WTC11 (cell line): ENCODE measurements around the gene GRK3. TPM values are rescaled to one million over a fixed set of nuclear protein-coding genes. Genes with fewer than 3 reads are reported as not detected.

Experiments
- ATAC-seq: fragments of 200-7000 bp; cut with Tn5 transposase; 2 replicates; pipeline ENCODE4 v1.10.0; 2021; ENCODE audit warnings: mild to moderate bottlenecking, moderate library complexity
- CTCF ChIA-PET: fragments of 300-600 bp; sonication (Branson Sonifier 250); formaldehyde crosslinking; loops from one replicate; lab custom pipeline; 2021; ENCODE audit warnings: antibody characterized with exemption; lab: Charles Lee
- POLR2A ChIA-PET: fragments of 350-600 bp; sonication (Branson Sonifier 250); formaldehyde crosslinking; loops from one replicate; lab custom pipeline; 2021; ENCODE audit warnings: antibody characterized with exemption; lab: Charles Lee
- DNase-seq: peaks from one replicate; pipeline ENCODE4 v3.0.0; 2021; ENCODE audit warnings: low spot score
- H3K27ac Mint-ChIP-seq: 2 replicates; pipeline ENCODE4 v1.8.0; 2021; ENCODE audit warnings: mixed read lengths
- H3K27me3 Mint-ChIP-seq: 2 replicates; pipeline ENCODE4 v1.8.0; 2021; ENCODE audit warnings: low read depth, mild to moderate bottlenecking, moderate library complexity, mixed read lengths
- H3K36me3 Mint-ChIP-seq: 2 replicates; pipeline ENCODE4 v1.8.0; 2021; ENCODE audit warnings: mixed read lengths
- H3K4me1 Mint-ChIP-seq: 2 replicates; pipeline ENCODE4 v1.8.0; 2022; ENCODE audit warnings: mixed read lengths
- H3K4me3 Mint-ChIP-seq: 2 replicates; pipeline ENCODE4 v1.8.0; 2021; ENCODE audit warnings: mild to moderate bottlenecking, moderate library complexity, mixed read lengths
- H3K9me3 Mint-ChIP-seq: 2 replicates; pipeline ENCODE4 v1.8.0; 2021; ENCODE audit warnings: mixed read lengths
- AFF4 ChIP-seq: sonication (generic); formaldehyde crosslinking; IDR thresholded peaks from 2 replicates; pipeline ENCODE4 v1.8.1; 2023; ENCODE audit warnings: mild to moderate bottlenecking, missing genetic modification reagents, borderline replicate concordance
- ARID4B ChIP-seq: sonication (generic); formaldehyde crosslinking; IDR thresholded peaks from 2 replicates; pipeline ENCODE4 v1.8.0; 2023; ENCODE audit warnings: missing genetic modification reagents, mild to moderate bottlenecking, borderline replicate concordance
- CBFB ChIP-seq: sonication (generic); formaldehyde crosslinking; IDR thresholded peaks from 2 replicates; pipeline ENCODE4 v1.8.1; 2022; ENCODE audit warnings: mild to moderate bottlenecking, low read depth, missing genetic modification reagents
- CREM ChIP-seq: sonication (generic); formaldehyde crosslinking; IDR thresholded peaks from 2 replicates; pipeline ENCODE4 v1.8.1; 2022; ENCODE audit warnings: mild to moderate bottlenecking, missing genetic modification reagents, moderate library complexity
- CTCF ChIP-seq: fragments of 200-600 bp; IDR thresholded peaks from 2 replicates; pipeline ENCODE4 v1.8.0; 2022; ENCODE audit warnings: antibody characterized with exemption
- ELF4 ChIP-seq: sonication (generic); formaldehyde crosslinking; IDR thresholded peaks from 2 replicates; pipeline ENCODE4 v1.8.1; 2022; ENCODE audit warnings: low read depth, mild to moderate bottlenecking, moderate library complexity, missing genetic modification reagents
- GRHL2 ChIP-seq: fragments of 250-450 bp; sonication (Bioruptor Pico); IDR thresholded peaks from 2 replicates; pipeline ENCODE4 v1.8.0; 2022; ENCODE audit warnings: mild to moderate bottlenecking, moderate library complexity; ENCODE audit not compliant: insufficient replicate concordance, severe bottlenecking
- JUN ChIP-seq: sonication (generic); formaldehyde crosslinking; IDR thresholded peaks from 2 replicates; pipeline ENCODE4 v1.8.0; 2023; ENCODE audit warnings: mild to moderate bottlenecking, missing genetic modification reagents
- OVOL2 ChIP-seq: fragments of 250-450 bp; sonication (Bioruptor Pico); IDR thresholded peaks from 2 replicates; pipeline ENCODE4 v1.9.0; 2021; ENCODE audit warnings: mild to moderate bottlenecking, borderline replicate concordance
- PRDM15 ChIP-seq: sonication (generic); formaldehyde crosslinking; IDR thresholded peaks from 2 replicates; pipeline ENCODE4 v1.8.0; 2022; ENCODE audit warnings: missing genetic modification reagents
- SP1 ChIP-seq: sonication (generic); formaldehyde crosslinking; conservative IDR thresholded peaks from 2 replicates; pipeline ENCODE4 v1.8.1; 2022; ENCODE audit warnings: missing genetic modification reagents
- TCF7 ChIP-seq: sonication (generic); formaldehyde crosslinking; IDR thresholded peaks from 2 replicates; pipeline ENCODE4 v1.8.0; 2022; ENCODE audit warnings: mild to moderate bottlenecking, low read depth, missing genetic modification reagents, moderate library complexity
- TP53 ChIP-seq: sonication (generic); formaldehyde crosslinking; IDR thresholded peaks from 2 replicates; pipeline ENCODE4 v1.8.1; 2023; ENCODE audit warnings: mild to moderate bottlenecking, missing genetic modification reagents
- USF1 ChIP-seq: sonication (generic); formaldehyde crosslinking; IDR thresholded peaks from 2 replicates; pipeline ENCODE4 v1.8.0; 2022; ENCODE audit warnings: mild to moderate bottlenecking, missing genetic modification reagents
- ZBTB43 ChIP-seq: sonication (generic); formaldehyde crosslinking; IDR thresholded peaks from 2 replicates; pipeline ENCODE4 v1.8.1; 2023; ENCODE audit warnings: mild to moderate bottlenecking, missing genetic modification reagents
- ZNF423 ChIP-seq: fragments of 250-450 bp; sonication (Bioruptor Pico); IDR thresholded peaks from 2 replicates; pipeline ENCODE4 v2.1.2; 2022; ENCODE audit warnings: mild to moderate bottlenecking, moderate library complexity
- ZNF671 ChIP-seq: fragments of 250-450 bp; sonication (Bioruptor Pico); IDR thresholded peaks from 2 replicates; pipeline ENCODE4 v1.8.0; 2021; ENCODE audit warnings: mild to moderate bottlenecking
- ZSCAN18 ChIP-seq: fragments of 250-450 bp; sonication (Bioruptor Pico); IDR thresholded peaks from 2 replicates; pipeline ENCODE4 v2.1.2; 2022; ENCODE audit warnings: mild to moderate bottlenecking, moderate library complexity
- total RNA-seq: library from RNA; stranded (reverse); gene quantifications from 3 replicates; pipeline ENCODE4 v1.2.3, GENCODE V29; 2021

The GRK3 gene
- total RNA-seq, 1 experiment from 2014 or later: 27.1 TPM

GRCh38 chr22:25766418-25766817 is 201.9 kb downstream of the GRK3 start:
- no peak for ATAC-seq
- no peak overlapping the region for H3K4me3 Mint-ChIP-seq
- no peak for TF ChIP-seq ZBTB43
- TF ChIP-seq GRHL2 (CRISPR knock-in tag): no peak
- TF ChIP-seq CREM (CRISPR knock-in tag): no peak
- no peak for TF ChIP-seq AFF4 (CRISPR knock-in tag)
- no peak for TF ChIP-seq TP53 (CRISPR knock-in tag)
- no peak for TF ChIP-seq OVOL2 (CRISPR knock-in tag)
- no peak for TF ChIP-seq USF1 (CRISPR knock-in tag)
- no peak for TF ChIP-seq SP1 (CRISPR knock-in tag)
- no peak for TF ChIP-seq ZSCAN18
- no peak for TF ChIP-seq ZNF423 (CRISPR knock-in tag)
- DNase-seq: no peak
- peaks cover 4% of the 10 kb centered on the region for H3K4me1 Mint-ChIP-seq
- ChIA-PET POLR2A (no interaction called here), CTCF (no interaction called here)
- peaks cover 21% of the 10 kb centered on the region for H3K9me3 Mint-ChIP-seq
- H3K27me3 Mint-ChIP-seq: peaks cover 2% of the 10 kb centered on the region
- H3K36me3 Mint-ChIP-seq: peaks cover 5% of the 10 kb centered on the region; the same call in 1 of the 2 replicates
- H3K27ac Mint-ChIP-seq: no peak overlapping the region

GRCh38 chr22:25770333-25770732 is 205.9 kb downstream of the GRK3 start:
- peaks cover 2% of the 10 kb centered on the region for H3K27me3 Mint-ChIP-seq
- H3K4me3 Mint-ChIP-seq: no peak overlapping the region
- H3K27ac Mint-ChIP-seq: no peak overlapping the region
- ATAC-seq (no peak), DNase-seq (no peak)
- peaks cover 21% of the 10 kb centered on the region for H3K9me3 Mint-ChIP-seq
- CTCF ChIA-PET: no interaction called here
- H3K4me1 Mint-ChIP-seq: peaks cover 4% of the 10 kb centered on the region
- POLR2A ChIA-PET: no interaction called here
- H3K36me3 Mint-ChIP-seq: peaks cover 5% of the 10 kb centered on the region; the same call in 1 of the 2 replicates
- TF ChIP-seq ZNF671 (CRISPR knock-in tag): no peak
- TF ChIP-seq JUN (CRISPR knock-in tag): no peak
- TF ChIP-seq PRDM15 (CRISPR knock-in tag): no peak
- no peak for TF ChIP-seq ELF4
- TF ChIP-seq ARID4B (CRISPR knock-in tag): no peak
- TF ChIP-seq TP53 (CRISPR knock-in tag): no peak
- TF ChIP-seq TCF7 (CRISPR knock-in tag): no peak
- no peak for TF ChIP-seq CBFB (CRISPR knock-in tag)
- TF ChIP-seq CTCF: no peak
